Skeletal muscle tissue (tissue), 4 donors: ENCODE results near the gene NT5DC2. TPM values are rescaled to one million over a fixed set of nuclear protein-coding genes. Genes with fewer than 3 reads are reported as not detected.
"Not testable (repeated sequence)": the region's sequence is repeated elsewhere in the genome, so short reads cannot be mapped to it uniquely, and the experiment has no call there.

Source experiments
- H3K27ac ChIP-seq: one replicate; pipeline ENCODE4 v1.7.0; 2013; ENCODE audit warnings: mild to moderate bottlenecking, low read depth, low read length, inconsistent platforms
- H3K27me3 ChIP-seq, 3 donors: one replicate each; pipeline ENCODE4 v1.7.0; 2013; ENCODE audit warnings: low read length in 3 of 3; ENCODE audit not compliant: control insufficient read depth in 3 of 3, insufficient read depth in 3 of 3
- H3K36me3 ChIP-seq, 3 donors: one replicate each; pipeline ENCODE4 v1.7.0; 2013; ENCODE audit warnings: low read length in 3 of 3; ENCODE audit not compliant: control insufficient read depth in 3 of 3, insufficient read depth in 3 of 3
- H3K4me1 ChIP-seq, 3 donors: one replicate each; pipeline ENCODE4 v1.7.0; 2013; ENCODE audit warnings: low read length in 3 of 3, mild to moderate bottlenecking in 3 of 3; ENCODE audit not compliant: control insufficient read depth in 3 of 3, insufficient read depth in 3 of 3
- H3K4me3 ChIP-seq, 3 donors: one replicate each; pipeline ENCODE4 v1.7.0; 2013; ENCODE audit warnings: low read length in 3 of 3
- H3K9ac ChIP-seq, 3 donors: one replicate each; pipeline ENCODE4 v1.7.0; 2013; ENCODE audit warnings: low read length in 3 of 3, mild to moderate bottlenecking in 3 of 3, moderate library complexity in 2 of 3, low read depth in 1 of 3
- H3K9me3 ChIP-seq, 3 donors: one replicate each; pipeline ENCODE4 v1.7.0; 2013; ENCODE audit warnings: low read length in 3 of 3; ENCODE audit not compliant: control insufficient read depth in 3 of 3
- total RNA-seq: library from RNA; depleted of rRNA; stranded (reverse); fragments of >200 nt; gene quantifications from one replicate; pipeline ENCODE4 v1.2.3, GENCODE V29; 2014
- donor health status: Osteomylitis.

The NT5DC2 gene
- total RNA-seq, 1 donor from 2014 or later: 20.9 TPM

GRCh38 chr3:52531860-52532516 is 1.7 kb downstream of the NT5DC2 start:
- peaks cover 37 to 59% (median 55%) of the 10 kb centered on the region in 3 donors for H3K4me1 ChIP-seq
- H3K36me3 ChIP-seq: peaks cover 5 to 8% (median 6%) of the 10 kb centered on the region in 3 donors
- H3K27ac ChIP-seq: no peak overlapping the region
- H3K9me3 ChIP-seq: no peaks in the 10 kb centered on the region
- H3K27me3 ChIP-seq: peaks cover 0 to 3% (median 0%) of the 10 kb centered on the region in 3 donors
- peak overlapping the region; percentile 4 to 59 (median 41) for H3K4me3 ChIP-seq
- H3K9ac ChIP-seq: peak overlapping the region in 1 of 3 donors; percentile 69

- Histone ChIP-seq H3K27me3 (peaks cover 0 to 3% (median 0%) of the 10 kb centered on the region in 3 donors), H3K4me3 (peak overlapping the region in 1 of 3 donors; percentile 22), H3K9me3 (no peaks in the 10 kb centered on the region), H3K4me1 (peaks cover 37 to 60% (median 57%) of the 10 kb centered on the region in 3 donors), H3K9ac (peak overlapping the region in 2 of 3 donors; percentile 33 to 69), H3K27ac (no peak overlapping the region), H3K36me3 (peaks cover 5 to 8% (median 6%) of the 10 kb centered on the region in 3 donors)
These were observed 2.5 kb downstream of the NT5DC2 start for GRCh38 chr3:52530918-52531826.

GRCh38 chr3:52529376-52530333 is 4.0 kb downstream of the NT5DC2 start:
- Histone ChIP-seq H3K9me3 (no peaks in the 10 kb centered on the region), H3K4me3 (peak overlapping the region in 1 of 3 donors; percentile 35), H3K9ac (peak overlapping the region in 1 of 3 donors; percentile 64), H3K27ac (peak overlapping the region; percentile 19), H3K4me1 (peaks cover 43 to 70% (median 62%) of the 10 kb centered on the region in 3 donors), H3K27me3 (peaks cover 0 to 3% (median 0%) of the 10 kb centered on the region in 3 donors), H3K36me3 (peaks cover 6 to 8% (median 6%) of the 10 kb centered on the region in 3 donors)

- Histone ChIP-seq H3K9me3 (no peaks in the 10 kb centered on the region), H3K4me1 (peaks cover 40 to 76% (median 62%) of the 10 kb centered on the region in 3 donors), H3K4me3 (no peak overlapping the region), H3K36me3 (peaks cover 7 to 9% (median 9%) of the 10 kb centered on the region in 3 donors), H3K27ac (no peak overlapping the region), H3K9ac (no peak overlapping the region), H3K27me3 (no peaks in the 10 kb centered on the region)
These were observed 4.9 kb downstream of the NT5DC2 start for GRCh38 chr3:52528586-52529375.

- Histone ChIP-seq H3K27ac (no peak overlapping the region), H3K9me3 (no peaks in the 10 kb centered on the region), H3K27me3 (no peaks in the 10 kb centered on the region), H3K4me1 (peaks cover 40 to 75% (median 62%) of the 10 kb centered on the region in 3 donors), H3K9ac (no peak overlapping the region), H3K36me3 (peaks cover 7 to 9% (median 9%) of the 10 kb centered on the region in 3 donors), H3K4me3 (no peak overlapping the region)
These were observed 5.7 kb downstream of the NT5DC2 start for GRCh38 chr3:52527732-52528585.

- H3K9me3 ChIP-seq: no peaks in the 10 kb centered on the region
- peaks cover 7 to 9% (median 9%) of the 10 kb centered on the region in 3 donors for H3K36me3 ChIP-seq
- H3K4me1 ChIP-seq: peaks cover 34 to 69% (median 54%) of the 10 kb centered on the region in 3 donors
- H3K9ac ChIP-seq: no peak overlapping the region
- H3K27ac ChIP-seq: no peak overlapping the region
- no peaks in the 10 kb centered on the region for H3K27me3 ChIP-seq
- H3K4me3 ChIP-seq: no peak overlapping the region
These were observed 6.5 kb downstream of the NT5DC2 start for GRCh38 chr3:52527039-52527731.

GRCh38 chr3:52526671-52527038 is 7.0 kb downstream of the NT5DC2 start:
- H3K4me1 ChIP-seq: peaks cover 32 to 63% (median 49%) of the 10 kb centered on the region in 3 donors
- H3K9me3 ChIP-seq, H3K36me3 ChIP-seq, H3K27ac ChIP-seq, H3K27me3 ChIP-seq, H3K9ac ChIP-seq, H3K4me3 ChIP-seq: not testable (repeated sequence)
